ENCODE measurements around the gene DNM2. TPM values are rescaled to one million over a fixed set of nuclear protein-coding genes. Genes with fewer than 3 reads are reported as not detected.

DNM2 gene
- total and polyA plus RNA-seq, 9 of the 15 experiments (the other 6 are each of a cell fraction or from before 2014, with no cell fraction given) = 2.2 to 161 (median 72.6) TPM

GRCh38 chr19:10826231-10826630 is 108.4 kb downstream of the DNM2 start:
- Histone ChIP-seq H3K9me3 (replicated peaks; ENCODE audit: control insufficient read depth, insufficient read depth, low read depth, low read length) (no peaks in the 10 kb centered on the region), H3K4me2 (ENCODE audit: insufficient read depth, low read length) (no peak overlapping the region), H3K27me3 (ENCODE audit: control insufficient read depth in 2 of 2, insufficient read depth in 2 of 2, low read length in 2 of 2) (no peaks in the 10 kb centered on the region), H3K9me1 (ENCODE audit: control insufficient read depth, insufficient read depth, low read length) (no peaks in the 10 kb centered on the region), H3K79me2 (ENCODE audit: control insufficient read depth, insufficient read depth, low read length) (no peaks in the 10 kb centered on the region), H3K4me1 (replicated peaks in 1 of 2; ENCODE audit: control insufficient read depth in 2 of 2, insufficient read depth in 2 of 2, low read length in 2 of 2) (peaks cover 2 to 32% of the 10 kb centered on the region in 2 experiments; a peak in 4 of 5 replicates), H4K20me1 (replicated peaks; ENCODE audit: control insufficient read depth, insufficient read depth, low read length) (no peaks in the 10 kb centered on the region), H3K4me3 (no peak overlapping the region), H3K36me3 (ENCODE audit: control insufficient read depth, insufficient read depth, low read length) (peaks cover 75% of the 10 kb centered on the region; the same call in 2 of the 3 replicates), H3K9ac (ENCODE audit: insufficient read depth in 1 of 2, low read depth in 2 of 2, low read length in 2 of 2) (peak overlapping the region in 1 of 2 experiments; percentile 64; a peak in 1 of 4 replicates), H3K27ac (ENCODE audit: extremely low read depth, low read depth, low read length) (no peak overlapping the region), H2AFZ (ENCODE audit: low read depth, low read length) (no peak overlapping the region)
- no TSS peak for BruUV-seq (replicated peaks)
- intact Hi-C loops (cut with micrococcal nuclease) (no loop called here), in situ Hi-C loops (cut with MboI) (no loop called here)
- FAIRE-seq (no peak), ATAC-seq (no peak), DNase-seq (ENCODE audit: extremely low read depth in 1 of 4, low spot score in 3 of 4) (no peak)
- ChIA-PET CTCF (ENCODE audit: low intra/inter-chr PET ratio) (no interaction called here), POLR2A (interaction anchor here (0.7 to 1.1 kb wide), 2 partner anchors 9 to 327 kb away, joined by 3 read pairs; no protein-coding TSS in a partner anchor)
- TF ChIP-seq ZNF253 (CRISPR knock-in tag; conservative IDR thresholded peaks at IDR 0.05) (no peak), SRSF1 (IDR thresholded peaks at IDR 0.05; ENCODE audit: low read depth, low read length) (no peak), MAFG (tag; conservative IDR thresholded peaks at IDR 0.05) (no peak), THAP7 (CRISPR knock-in tag; IDR thresholded peaks at IDR 0.05) (no peak), ARNT (IDR thresholded peaks at IDR 0.05) (no peak), SP1 (CRISPR knock-in tag; IDR thresholded peaks at IDR 0.05) (no peak)
- WGBS (ENCODE audit: insufficient coverage, low coverage, missing lambda C conversion rate) = 86% methylated on average over 7 of the region's 7 CpGs
